Fibroblast of skin of scalp (primary cell): ENCODE data around the gene FUBP3.
"Not testable (repeated sequence)": the region's sequence is repeated elsewhere in the genome, so short reads cannot be mapped to it uniquely, and the experiment has no call there.

Source experiments
- DNase-seq: peaks from one replicate; pipeline ENCODE4 v3.0.0-alpha.2; 2013

The FUBP3 gene

DNA sequence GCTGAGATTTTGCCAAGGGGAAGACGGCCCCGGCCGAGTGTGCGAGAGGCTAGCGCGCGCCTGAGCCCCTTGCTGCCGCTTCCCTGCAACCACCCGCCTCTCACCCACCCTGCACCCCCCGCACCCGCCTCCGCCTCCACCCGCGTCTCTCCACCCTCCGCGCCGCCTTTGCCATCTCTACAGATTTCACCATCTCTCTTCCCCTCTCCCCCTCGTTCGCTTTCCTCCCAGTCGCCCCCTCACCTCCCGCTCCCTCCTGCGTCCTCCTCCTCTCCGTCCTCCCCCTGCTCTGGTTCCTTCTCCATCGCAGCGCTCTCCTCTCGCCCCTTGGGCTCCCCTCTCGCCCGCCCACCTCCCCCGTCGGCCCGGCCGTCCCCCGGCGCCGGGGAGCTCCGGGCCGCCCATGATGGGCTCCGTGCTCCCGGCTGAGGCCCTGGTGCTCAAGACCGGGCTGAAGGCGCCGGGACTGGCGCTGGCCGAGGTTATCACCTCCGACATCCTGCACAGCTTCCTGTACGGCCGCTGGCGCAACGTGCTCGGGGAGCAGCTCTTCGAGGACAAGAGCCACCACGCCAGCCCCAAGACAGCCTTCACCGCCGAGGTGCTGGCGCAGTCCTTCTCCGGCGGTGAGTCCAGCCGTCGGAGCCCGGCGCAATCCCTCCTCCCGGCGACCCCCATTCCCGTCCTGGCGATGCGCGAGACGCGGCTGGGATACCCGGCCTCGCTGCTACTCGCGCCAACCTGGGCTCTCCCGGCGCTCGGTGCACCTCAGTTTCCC, 85.1 kb downstream of the FUBP3 start, which contains the start of gene PRDM12:
Gene PRDM12 (plus strand): TSS at position 344 of the 778 bp plus-strand sequence. CDS start 60 bp downstream, at position 404.
- DNase-seq, result no peak

DNA sequence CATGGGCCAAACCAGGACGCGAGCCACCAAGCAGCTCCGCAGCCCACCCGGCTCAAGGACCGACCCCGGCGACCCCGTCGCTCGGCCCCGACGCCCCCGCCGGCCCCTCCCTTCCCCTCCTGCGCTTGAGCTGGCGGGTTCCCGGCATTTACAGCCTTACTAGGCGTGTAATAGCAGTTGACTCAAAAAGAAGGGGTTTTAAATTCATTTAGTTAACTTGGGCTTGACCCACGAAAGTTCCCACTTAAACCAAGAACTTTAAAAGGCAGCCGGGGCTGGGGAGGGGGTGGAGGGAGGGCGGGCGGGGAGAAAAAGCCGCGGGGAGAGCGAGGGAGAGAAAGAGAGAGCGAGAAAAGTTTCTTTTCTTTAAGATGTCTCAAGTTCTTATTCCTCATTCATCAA, 85.7 kb downstream of the FUBP3 start:
- DNase-seq, result no peak

DNA sequence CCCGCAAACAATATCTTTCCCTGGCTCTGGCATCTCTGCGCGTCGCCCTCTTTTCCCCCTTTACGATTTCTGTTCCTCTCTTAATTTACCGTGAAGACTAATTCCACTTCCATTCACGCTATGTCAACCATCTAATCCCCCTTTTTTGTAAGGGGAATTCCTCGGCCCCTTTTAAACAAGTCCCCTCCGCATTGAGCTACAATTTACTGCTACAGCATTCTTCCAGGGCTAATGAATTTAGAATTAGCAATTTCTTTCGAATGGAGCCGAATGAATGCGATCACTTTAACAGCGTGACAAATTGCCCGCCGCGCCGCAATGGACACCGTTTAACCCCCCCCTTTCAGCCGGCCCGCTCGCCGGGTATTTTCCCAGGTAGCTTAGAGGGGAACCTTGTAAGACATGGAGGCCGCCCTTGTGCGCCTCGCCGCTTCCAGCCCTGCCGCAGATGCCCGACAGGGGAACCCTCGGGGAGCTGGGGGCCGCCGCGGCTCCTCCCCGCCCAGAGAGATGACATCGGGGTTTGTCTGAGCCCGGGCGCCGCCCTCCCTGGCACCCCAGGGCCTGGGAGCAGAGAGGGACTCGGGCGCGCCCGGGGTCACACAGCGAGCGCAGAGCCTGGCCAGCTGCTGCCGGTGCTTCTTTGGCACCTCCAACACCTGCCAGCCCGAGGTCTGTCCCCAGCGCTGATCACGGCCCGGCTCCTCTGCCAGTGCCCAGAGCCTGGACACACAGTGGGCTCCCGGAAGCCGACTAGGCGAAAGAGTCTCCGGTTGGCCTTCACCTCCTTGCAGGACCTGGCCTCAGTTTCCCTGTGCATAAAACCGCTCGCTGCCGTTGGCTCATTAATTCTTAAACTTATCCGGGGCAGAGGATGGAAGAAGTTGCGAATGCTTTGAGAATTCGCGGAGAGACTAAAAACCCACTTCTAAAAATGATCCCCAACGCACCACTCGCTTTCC, 86.3 kb downstream of the FUBP3 start:
- DNase-seq, result no peak

DNA sequence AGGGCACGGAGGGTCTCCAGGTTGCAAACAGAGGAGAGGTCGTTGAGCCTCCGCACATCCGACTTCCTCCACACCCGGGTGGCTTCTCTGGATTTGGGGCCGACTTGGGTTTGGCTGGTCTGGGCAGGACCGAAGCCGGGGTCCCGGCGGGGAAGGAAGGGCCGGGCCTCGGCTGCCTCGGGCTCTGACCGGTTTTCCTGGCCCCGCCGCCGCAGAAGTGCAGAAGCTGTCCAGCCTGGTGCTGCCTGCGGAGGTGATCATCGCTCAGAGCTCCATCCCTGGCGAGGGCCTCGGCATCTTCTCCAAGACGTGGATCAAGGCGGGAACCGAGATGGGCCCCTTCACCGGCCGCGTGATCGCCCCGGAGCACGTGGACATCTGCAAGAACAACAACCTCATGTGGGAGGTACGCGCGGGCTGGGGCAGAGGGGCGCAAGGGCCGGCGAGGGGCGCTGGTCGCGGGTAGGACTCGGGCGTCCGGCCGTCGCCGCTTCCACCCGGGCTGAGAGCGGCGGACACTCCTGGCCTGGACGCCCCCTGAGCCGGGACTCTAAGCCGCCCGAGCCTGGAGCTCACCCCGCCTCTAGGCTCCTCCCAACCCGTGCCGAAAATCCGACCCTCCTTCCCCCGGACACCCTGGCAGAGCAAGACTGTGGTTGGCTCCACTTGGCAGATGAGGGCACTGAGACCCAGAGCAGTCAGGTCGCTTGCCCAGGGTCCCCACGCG, 87.2 kb downstream of the FUBP3 start:
- no peak for DNase-seq

DNA sequence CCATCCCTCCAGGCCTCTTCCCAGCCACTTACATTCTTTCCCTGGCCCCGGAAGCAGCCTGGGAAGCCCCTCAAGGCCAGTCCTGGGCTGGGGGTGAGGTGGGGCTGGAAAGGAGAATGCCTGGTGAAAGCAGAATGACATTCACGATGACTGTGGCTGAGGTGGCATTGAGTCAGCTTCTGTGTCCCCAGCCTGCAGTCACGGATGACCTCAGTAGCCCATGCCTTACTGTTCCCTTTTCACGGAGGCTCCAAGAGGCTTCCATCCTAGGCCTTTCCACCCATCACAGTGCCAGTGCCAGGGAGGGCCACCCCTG, 87.7 kb downstream of the FUBP3 start:
- DNase-seq, result no peak

DNA sequence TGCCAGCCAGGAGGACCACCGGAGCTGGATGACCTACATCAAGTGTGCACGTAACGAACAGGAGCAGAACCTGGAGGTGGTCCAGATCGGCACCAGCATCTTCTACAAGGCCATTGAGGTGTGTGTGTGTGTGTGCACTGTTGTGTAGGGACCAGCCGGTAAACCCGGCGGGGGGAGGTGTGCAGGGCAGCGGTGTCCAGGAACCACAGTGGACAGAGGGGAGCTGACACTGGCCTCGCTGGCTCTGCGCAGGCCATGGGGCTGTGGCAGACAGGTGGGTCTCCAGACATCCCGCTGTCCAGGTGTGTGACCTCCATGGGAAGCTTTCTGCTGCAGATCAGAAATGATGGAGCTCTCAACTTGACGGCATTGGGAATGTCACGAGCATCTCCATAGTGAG, 88.8 kb downstream of the FUBP3 start:
- DNase-seq, result no peak

DNA sequence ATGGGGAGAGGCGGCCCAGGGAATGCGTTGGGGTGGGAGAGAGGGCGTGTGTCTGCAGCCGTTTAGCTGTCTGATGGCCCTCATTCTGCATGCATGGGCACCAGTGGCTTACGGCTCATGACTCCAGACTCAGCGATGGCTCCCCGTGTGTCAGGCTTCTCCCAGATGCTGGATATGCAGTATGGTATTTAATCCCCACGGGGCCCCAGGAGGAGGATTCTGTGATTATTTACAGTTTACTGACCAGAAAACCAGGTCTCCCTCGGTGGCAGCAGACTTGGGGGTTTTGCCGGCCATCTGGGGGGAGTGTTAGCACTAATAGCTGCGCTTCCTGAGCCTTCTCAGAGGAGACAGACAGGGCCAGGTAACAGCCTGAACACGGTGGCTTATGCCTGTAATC, 89.3 kb downstream of the FUBP3 start:
- no peak for DNase-seq

DNA sequence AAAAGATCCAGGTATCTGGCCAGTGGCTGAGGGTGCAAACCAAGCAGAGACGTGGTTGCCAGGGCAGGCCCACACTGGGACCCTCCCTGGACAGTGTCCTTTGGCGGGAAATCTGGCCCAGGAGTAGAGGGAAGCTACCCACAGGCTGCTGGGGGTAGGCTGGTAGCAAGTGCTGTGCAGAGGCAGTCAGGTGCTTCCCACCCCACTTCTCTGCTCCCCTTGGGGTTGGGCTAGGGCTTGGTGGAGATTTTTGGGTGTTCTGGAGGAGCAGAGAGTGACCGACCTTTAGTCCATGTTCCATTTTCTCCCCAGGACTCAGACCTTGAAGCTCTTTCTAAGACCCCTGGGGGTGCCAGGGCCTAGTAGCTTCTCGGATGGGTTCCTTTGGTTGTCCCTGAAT, 90.6 kb downstream of the FUBP3 start:
- no peak for DNase-seq

DNA sequence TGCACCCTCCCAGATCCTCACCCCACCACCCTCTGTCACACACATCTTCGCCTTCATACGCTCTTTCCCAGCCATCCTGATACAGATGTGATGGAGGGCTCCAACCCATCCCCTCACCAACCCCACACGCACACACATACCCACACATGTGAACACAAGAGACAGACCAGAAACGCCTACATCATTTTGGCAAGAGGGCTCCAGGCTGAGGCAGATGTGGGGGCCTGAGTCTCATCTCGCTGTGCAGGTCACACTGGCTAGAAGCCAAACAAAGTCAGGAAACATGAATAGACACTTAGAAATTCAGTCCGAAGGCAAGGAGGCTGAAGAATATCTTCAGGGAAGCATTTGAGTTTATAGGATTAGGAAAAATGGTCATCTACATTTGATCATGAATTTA, 91.3 kb downstream of the FUBP3 start:
- DNase-seq, result no peak

DNA sequence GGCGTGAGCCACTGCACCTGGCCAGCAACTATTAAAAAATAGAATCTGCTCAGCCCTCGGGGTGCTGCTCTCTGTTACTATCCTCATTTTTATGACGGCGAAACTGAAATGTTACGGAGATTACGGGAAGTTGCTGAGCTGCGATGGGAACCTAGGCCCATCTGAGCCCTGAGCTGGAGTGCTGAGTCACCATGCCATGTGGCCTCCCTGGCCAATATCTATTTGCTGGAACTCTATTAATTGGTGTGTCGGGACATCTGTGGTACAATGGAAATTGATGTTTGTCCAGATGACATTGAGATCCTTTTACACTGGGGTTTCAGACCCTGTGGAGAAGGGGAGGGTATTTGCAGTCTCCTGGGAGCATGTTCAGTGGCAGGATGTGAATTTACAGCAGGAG, 93.1 kb downstream of the FUBP3 start:
- DNase-seq, result no peak

DNA sequence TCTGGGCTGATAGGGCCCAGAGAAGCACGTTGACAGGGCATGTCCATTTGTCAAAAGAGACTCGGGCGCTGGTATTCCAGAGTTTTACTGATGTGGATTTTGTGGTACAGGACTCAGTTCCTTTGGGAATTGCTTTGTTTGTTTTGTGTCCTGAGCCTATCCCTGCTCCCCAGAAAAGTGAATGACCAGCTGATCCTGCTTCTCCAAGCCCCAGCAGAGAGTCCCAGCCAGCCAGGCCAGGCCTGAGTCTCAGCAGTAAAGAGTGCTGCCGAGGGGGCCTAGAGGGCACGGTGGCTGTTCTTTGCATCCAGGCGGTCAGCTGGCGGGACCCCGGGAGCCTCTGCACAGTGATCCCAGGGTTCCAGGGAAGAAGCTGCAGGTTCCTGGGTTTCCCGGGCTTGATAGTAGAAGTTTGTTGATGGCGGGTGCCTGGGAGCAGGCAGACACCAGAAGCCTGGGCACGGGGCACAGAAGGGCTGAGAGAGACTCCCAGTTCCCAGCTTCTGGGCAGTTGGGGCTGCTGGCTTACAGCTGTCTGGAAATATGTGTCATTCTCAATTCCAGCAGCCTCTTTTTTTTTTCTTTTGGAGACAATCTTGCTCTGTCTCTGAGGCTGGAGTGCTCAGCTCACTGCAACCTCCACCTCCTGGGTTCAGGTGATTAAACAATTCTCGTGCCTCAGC, 93.7 kb downstream of the FUBP3 start:
- DNase-seq, result peak; percentile 26

DNA sequence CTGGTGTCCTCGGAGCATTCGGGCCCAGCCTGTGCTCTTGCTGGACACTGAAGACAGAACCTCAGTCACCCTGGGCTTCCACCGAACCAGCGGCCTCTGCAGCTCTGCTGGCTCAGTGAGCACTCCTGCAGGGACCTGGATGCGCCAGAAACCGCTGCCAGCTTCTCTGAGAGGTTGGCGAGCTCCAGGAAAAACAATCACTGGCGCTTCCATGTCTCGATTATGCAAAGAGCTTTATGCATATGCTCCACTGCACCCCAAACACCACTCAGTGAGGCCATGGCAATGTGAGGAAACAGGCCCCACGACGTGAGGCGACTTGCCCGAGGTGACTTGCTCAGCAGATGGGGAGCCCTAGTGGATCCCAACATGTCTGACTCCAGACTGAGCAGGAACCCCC, 96.0 kb downstream of the FUBP3 start:
- DNase-seq, result no peak

DNA sequence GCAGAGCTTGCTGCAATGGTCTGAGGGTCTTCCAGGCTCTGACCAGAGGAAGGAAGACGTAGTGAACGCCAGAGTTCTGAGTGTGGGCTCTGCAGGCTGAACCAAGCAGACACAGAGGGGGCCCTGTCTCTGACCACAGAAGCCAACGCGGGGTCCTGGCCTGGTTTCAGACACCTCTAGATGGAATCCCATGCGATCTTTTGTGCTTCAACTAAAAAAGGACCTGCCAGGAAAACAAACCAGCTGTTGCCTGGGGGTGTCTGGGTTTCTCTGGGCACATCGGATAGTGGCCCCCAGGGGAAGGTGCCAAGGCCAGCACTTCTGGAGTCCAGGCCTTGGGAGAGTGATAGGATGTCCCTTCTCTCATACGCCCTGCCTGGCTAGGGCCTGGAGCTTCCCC, 97.9 kb downstream of the FUBP3 start:
- DNase-seq, result no peak

DNA sequence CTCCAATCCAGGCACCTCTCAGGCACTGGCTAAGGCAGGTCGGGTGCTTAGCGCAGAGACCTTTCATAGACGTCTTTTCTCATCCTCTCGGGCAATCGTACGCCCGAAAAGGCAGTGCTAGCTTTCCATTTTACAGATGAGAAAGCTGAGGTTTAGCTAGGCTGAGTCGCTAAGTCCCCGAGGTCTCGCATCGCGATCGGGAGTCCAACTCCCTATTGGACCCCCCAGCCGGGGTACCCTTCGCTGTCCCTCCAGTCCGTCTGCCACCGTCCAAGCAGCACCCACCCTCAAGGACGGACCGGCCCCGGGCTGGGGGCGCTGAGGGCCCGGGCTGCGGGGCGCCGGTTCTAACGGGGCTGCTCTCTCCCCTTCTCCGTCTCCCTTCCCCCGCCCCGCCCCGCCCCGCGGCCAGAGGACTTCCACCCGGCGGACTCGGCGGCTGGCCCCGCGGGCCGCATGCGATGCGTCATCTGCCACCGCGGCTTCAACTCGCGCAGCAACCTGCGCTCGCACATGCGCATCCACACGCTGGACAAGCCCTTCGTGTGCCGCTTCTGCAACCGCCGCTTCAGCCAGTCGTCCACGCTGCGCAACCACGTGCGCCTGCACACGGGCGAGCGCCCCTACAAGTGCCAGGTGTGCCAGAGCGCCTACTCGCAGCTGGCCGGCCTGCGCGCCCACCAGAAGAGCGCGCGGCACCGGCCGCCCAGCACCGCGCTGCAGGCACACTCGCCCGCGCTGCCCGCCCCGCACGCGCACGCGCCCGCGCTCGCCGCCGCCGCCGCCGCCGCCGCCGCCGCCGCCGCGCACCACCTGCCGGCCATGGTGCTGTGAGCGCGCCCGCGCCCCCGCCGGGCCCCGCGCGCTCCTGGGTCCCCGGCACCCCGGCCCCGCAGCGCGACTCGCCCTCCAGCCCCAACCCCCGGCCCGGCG, 101.7 kb downstream of the FUBP3 start:
- DNase-seq, result peak; percentile 76

DNA sequence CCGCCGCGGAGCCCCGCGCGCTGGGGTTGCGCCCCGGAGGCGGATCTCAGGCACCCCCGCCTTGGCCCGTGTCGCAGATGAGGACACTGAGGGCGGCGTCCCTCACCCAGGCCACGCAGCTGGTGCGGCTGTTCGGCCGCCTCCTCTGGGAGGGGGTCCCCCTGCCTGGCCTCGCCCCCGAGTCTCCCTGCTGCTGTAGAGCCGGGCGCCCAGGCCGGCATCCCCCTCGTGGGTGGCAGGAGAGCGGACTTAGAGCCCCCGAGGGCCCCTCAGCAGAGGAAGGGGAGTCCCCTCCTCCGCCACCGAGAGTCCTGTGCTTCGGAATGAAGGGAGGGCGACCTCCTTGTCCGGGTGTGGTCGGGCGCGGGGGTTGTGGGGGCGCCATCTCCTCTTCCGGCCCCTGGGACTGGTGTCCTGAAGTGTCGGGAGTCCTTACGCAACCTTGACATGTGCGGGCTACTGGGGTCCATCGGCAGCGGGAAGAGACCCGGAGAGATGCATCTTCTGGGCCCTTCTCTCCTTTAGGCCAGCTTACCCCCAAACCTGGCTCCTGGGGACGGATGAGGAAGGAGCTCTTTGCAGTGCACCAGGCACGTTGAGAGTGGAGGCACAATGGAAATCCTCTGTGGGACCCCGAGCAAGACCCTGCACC, 102.5 kb downstream of the FUBP3 start:
- no peak for DNase-seq

DNA sequence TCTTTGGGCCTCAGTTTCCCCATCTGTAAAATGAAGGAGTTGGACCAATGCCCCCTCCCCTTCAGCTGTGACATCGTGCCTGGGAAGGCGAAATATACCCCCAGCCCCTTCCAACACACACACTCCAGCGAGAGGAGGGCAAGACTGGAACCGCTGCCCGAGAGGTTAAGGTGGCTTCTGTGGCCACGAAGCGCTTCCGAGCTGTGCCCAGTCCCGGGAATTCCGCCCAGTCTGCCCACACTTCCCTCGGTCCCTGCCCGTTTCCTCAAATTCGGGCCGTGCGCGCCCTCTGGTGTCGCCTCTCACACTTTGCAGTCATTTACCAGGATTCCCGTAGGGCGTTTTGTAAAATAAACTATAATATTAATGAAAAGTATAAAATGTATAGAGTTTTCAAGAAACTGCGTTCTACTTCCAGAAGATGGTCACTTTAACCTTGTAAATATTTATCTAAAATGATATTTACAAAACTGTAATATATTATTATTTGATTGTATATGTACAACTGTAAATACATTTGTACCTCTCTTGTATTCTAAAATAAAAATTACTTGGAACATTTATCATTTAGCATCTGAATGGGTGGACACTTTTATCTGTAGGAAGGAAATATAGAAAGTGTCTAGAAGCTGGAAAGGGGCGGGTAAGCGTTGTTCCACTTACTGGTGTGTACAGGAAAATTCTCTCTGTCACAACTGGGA, 103.2 kb downstream of the FUBP3 start:
- peak; percentile 70 for DNase-seq

DNA sequence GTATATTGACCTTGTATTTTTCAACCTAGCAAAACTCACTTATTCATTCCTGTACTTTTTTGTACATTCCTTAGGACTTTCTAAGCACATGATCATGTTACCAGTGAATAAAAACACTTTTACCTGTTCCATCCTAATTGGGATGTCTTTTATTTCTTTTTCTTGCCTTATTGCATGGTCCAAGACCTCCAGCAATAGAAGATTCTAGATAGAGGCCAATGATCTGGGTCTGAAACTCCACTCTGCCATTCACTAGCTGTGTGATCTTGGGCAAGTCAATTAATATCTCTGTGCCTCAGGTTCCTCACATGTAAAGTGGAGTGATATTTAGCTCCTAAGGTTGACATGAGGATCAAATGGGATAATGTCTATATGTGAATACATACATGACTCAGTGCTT, 105.7 kb downstream of the FUBP3 start:
- no peak for DNase-seq

DNA sequence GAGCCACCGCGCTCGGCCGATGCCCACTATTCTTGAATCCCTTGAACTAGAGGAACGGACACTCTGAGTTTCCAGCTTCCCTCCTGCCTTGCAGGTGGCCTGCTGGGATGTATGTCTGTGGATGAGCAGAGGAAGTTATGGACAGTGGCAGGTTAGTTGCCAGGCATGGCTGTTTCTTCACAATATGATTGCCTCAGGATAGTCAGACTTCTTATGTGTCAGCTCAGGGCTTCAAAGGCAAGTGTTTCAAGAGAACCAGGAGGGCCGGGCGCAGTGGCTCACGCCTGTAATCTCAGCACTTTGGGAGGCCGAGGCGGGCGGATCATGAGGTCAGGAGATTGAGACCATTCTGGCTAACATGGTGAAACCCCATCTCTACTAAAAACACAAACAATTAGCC, 106.6 kb downstream of the FUBP3 start:
- not testable (repeated sequence) for DNase-seq

DNA sequence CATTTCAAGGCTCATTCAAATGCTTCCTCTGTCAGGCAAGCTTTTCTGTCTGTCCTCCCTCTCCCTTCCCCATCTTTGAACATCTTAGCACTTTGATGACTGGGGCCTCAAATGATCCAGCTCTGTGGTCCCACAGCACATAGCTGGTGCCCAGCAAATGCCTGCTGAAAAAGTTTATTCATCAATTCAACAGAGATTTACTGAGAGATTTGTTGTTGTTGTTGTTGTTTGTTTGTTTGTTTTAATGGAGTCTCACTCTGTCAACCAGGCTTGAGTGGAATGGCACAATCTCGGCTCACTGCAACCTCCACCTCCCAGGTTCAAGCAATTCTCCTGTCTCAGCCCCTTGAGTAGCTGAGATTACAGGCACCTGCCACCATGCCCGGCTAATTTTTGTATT, 108.2 kb downstream of the FUBP3 start:
- DNase-seq, result no peak
